HG03196 (cell line): ENCODE data around the gene ID3.

Experiments
- ATAC-seq: cut with Tn5 transposase; IDR thresholded peaks from one replicate; pipeline ENCODE4 v1.9.1; 2021; ENCODE audit not compliant: unreplicated experiment

ID3 gene

DNA sequence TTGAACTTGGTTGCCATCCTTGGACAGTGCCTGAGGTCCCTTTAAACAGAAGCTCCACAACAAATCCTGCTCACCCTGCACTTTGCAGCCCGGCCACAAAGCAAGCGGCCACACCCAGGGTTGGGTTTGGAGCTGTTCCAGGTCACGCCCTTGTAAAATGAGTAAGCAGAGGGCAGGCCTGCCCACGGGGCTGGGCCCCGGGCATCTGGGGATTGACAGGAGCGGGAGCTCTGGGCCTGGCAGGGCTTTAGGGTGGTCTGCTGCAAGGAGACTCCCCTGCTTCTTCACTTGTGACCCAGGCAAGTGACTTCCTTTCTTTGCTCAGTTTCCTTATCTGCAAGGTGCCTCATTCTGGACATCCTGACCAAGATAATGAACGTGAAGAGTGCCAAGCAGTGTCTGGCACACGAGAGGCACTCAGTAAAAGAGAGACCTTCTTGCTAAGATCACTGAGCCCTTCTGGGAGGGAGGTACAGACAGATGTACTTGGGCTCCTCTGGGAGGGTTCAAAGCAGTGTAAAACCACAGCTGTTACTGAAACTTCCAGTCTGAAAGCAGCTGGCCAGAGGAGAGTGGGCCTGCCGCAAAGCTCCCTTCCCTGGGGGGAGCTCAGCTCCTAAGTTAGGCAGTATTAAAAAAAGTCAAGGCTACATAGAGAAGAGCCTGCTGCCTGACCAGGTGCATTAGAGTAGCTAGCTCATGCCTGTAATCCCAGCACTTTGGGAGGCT is 30.9 kb downstream of the ID3 start:
- no peak for ATAC-seq

DNA sequence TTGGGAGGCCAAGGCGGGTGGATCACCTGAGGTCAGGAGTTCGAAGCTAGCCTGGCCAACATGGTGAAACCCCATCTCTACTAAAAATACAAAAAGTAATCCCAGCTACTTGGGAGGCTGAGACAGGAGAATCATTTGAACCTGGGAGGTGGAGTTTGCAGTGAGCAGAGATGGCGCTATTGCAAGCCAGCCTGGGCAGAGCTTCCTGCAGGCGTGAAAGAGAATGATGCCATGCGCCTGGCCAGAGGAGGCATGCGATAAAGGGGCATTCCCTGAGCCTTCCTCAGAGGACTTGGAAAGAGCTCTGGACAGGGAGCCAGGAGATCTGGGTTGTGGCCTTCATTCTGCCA is 31.4 kb downstream of the ID3 start:
- no peak for ATAC-seq

DNA sequence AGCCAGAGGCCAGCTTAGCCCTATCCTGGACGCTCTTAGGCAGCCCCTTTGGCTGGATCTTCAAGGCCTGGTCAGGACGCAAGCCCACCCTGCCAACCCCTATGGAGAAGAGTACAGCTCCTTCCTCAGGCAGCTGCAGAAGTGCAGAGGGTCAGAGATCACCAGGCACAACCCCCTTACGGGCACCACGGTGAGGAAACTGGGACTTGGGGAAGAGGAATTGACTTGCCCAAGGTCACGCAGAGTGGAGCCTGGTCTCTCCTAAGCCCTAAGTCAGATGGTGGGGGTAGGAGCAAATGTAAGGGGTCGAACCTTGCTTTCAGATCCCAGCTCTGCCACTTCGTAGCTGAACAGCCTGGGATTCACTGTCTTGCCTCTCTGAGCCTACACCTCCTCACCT is 31.9 kb downstream of the ID3 start:
- ATAC-seq, result no peak

DNA sequence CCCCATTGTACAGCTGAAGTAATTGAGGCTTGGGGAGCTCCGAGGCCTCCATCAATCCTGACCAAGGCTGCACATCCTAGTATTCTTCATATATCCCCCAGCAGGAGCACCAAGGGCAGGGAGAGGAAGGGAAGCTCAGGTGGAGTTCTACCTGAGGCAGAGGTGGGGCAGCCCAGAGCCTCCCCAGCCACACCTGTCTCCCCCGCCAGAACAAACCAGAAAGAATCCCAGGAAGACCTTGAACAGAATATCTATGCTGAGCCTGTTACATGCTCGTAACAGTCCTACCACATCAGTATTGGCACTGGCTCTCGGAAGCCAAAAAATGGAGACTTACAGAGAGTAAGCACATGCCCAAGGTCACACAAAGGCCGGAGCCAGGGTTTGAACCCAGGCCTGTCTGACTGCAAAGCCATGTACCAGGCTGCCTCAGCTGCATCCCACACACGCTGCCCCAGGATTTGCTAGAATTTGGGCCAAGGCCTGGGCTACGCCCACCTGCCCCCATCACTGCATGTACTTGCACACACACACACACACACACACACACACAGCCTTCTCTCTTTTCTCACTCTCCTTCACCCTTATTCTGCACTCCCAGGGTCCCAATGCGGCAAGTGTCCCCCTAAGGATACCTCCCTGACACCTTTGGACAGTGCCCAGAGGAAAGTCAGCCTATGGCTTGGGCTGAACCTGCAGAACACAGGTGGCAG is 32.8 kb downstream of the ID3 start:
- no peak for ATAC-seq

DNA sequence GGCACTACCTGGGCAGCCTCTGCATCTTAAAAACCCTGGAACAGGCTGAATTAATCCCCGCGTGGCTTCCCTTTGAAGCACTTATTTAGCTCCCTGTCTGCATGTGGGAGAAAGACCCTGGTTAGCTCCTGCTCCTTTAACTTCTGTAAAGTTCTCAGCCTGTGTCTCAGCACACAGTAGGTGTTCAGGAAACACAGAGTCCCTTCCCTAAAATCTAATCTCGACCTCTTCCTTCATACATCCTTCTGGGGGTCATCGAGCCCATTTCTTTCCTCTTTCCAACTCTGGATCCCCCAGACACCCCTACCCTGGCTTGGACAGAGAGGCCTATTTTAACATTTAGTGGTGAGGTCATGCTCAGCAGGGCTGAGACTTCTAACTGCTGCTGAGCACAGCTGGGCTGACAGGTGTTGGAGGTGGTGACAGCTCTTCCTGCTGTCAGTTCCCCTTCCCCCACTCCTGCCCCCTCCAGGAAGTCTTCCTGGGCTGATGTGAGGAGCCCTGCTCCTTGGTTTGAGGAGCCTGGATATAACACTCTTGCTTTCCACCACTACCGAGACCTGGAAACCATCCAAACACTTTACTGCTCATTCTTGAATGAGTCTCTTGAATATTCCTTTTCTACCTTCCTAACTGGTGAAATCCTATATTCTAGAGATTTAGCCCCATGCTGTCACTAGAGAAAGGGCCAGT is 33.6 kb downstream of the ID3 start:
- no peak for ATAC-seq

DNA sequence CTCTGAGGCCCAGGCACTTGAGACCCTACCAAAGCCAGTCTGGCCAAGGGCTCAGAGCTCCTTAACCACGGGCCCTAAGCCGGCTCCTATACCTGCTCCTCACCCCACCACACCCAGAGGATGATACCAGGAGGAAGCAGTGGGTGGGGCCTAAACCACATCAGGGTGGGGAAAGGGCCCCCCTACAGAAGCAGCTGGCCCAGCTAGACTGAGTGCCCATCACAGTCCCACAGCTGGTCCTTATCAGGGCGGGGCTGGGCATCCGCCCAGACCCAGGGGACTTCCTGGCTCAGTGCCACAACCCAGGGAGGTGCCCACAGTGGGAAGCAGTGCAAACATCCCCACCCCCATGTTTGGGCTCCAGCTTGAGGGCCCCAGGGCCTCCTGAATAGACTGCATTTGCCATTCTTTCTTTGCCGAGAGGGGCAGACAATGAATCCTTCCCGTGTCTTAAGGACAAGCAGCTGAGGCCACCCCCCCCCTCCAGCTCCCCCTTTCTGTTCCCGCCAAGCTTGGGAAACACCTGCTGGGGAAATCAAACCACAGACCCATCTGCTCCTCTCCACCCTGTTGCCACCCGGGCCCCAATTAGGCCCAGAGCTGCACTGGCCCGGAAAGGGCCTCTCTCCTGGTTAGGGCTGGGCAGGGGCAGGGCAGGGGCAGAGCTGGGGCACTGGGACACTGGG is 34.4 kb downstream of the ID3 start:
- no peak for ATAC-seq

DNA sequence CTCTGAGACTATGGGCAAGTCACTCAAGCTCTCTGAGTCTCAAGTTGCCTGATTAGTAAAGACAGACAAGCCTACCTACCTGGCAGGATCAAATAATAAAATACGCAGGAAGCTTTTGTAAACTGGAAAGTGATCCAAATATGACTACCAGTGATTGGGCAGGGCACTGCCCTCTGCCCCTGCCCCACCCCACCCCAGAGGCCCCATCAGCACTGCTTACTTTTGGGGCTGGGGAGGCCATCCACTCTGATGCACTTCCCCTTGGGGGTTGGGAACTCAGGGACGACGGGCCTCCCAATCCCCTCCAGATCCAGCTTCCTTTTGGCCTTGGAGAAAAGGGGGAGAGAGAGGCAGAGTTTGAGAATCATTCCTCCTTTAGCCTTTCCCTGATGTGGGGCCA is 35.1 kb downstream of the ID3 start:
- ATAC-seq, result no peak

DNA sequence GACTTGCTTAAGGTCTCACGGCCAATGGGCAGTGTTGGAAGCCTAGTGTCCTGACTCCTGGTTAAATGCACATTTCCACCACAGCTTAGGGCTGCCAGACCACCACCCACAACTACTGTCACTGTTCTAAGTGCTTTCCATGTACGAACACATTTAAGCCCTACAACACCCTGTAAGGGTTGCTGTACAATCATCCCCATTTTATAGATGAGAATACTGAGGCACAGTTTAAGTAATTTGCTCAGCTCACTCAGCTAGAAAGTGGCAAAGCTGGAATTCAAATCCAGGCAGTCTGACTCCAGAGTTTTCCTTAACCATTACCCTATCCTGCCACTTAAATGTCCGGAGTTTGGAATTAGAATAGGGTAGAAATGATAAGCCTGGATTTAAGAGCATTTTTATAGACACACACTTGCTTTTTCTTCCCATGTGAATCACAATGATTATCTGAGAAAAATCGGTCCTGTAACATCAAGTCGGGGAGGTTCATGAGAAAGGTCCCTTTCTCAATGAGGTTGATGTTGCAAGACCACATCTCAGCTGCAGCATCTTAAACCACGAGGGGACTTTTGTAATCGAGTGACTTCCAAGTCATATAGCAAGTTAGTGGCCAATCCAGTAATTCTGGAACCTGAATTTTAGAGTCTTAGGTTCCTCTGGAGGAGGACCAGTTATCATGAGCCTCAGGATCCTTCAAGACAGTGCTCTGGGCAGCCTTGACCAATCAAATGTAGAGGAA is 36.9 kb downstream of the ID3 start:
- ATAC-seq, result no peak

DNA sequence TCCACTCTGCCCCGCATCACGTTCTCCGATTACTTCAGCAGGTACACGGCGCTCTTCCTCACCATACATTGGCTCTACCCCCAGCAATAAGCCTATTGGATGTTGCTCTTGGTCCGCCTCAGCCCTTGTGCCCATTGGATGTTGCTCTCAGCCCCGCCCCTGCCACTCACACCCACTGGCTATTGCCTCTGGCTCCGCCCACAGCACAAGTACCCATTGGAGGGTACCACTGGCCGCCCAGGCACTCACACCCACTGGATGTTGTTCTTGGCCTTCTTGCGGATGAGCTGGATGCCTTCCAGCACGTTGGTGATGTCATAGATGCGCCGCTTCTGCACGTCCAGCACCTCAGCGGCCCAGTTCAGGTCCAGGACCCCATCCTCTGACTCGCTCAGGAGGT is 37.7 kb downstream of the ID3 start:
- no peak for ATAC-seq

DNA sequence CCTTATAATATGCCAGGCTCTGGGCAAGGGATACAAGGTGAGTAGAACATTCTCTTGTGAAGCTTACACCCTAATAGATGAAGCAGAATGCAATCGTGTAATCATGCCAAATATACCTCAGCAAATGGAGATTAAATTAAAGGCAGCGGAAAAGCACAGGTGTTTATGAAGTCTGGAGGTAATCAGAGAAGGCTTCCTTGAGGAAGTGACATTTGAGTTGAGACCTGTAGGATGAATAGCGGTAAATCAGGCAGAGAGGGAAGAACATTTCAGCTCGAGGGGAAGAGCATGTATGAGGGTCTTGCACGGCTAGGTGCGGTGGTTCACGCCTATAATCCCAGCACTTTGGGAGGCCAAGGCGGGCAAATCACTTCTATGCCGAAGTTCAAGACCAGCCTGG is 41.7 kb downstream of the ID3 start:
- no peak for ATAC-seq

DNA sequence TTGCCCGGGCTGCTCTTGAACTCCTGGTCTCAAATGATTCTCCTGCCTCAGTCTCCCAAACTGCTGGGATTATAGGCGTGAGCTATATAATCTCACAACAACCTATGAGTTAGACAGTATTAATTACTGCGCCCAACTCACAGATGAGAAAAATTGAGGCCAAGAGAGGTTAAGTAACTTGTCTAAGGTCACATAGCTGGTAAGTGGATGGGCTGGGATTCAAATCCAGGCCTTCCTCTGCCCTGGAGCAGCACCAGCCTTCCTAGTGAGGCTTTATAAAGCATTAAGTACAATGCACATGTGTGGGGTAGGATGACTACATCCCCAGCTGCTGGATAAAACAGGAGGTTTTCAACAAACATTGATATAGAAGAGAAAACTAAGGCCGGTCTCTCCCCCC is 43.4 kb downstream of the ID3 start:
- no peak for ATAC-seq

DNA sequence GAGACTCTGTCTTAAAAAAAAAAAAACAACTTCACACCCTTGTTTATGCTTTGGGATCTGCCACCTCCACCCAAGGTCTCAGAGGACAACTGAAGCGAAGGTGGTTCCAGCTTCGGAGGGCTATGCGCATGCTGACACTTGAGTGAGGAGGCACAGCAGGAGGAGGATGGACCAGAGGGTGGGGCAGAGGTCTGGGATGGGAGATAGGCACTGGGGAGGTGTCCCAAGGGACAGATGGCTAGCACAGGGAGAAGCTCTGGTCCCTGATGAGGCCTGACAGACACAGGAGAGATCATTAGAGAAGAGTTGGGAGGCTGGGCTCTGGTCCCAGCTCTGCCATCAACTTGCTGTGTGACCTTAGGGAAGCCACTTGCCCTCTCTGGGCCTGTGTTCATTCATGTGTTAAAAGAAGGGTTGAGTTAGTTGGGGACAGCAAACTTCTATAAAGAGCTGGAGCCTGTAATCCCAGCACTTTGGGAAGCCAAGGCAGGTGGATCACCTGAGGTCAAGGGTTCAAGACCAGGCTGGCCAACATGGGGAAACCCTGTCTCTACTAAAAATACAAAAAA is 45.1 kb downstream of the ID3 start:
- no peak for ATAC-seq

DNA sequence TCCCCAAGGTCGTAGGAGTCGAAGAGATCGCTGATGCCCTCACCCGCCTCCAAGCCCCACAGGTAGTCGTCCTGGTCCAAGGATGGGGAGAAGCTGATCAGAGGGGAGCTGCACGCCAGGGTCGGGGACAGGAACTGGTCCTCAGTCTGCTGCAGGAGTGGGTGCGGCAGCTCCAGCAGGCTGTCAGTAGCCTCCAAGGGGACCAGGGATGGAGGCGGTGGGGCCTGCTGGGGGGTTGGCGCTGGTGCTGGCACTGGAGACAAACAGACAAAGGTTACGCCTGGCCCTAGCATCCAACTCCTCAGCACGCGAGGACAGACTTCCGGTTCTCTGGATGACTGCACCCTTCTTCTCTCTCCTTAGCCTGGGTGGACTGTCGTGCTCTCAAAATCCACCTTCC is 49.4 kb downstream of the ID3 start:
- ATAC-seq, result no peak
